Measurements from ENCODE around the gene NTHL1. TPM values are rescaled to one million over a fixed set of nuclear protein-coding genes. Genes with fewer than 3 reads are reported as not detected.
A peak's percentile ranks its signal among the peaks of the same experiment; 100 is the strongest.

Gene NTHL1
- total and polyA plus RNA-seq, 2 experiments from 2014 or later, result 84.6 to 87.9 TPM

GRCh38 chr16:2022723-2023091, 24.9 kb downstream of the NTHL1 start:
- Mint-ChIP-seq H3K9me3 (no peaks in the 10 kb centered on the region), H3K4me1 (peaks cover 14% of the 10 kb centered on the region), H3K4me3 (peak overlapping the region; percentile 67), H3K27ac (no peak overlapping the region), H3K36me3 (ENCODE audit: low read depth) (peaks cover 3% of the 10 kb centered on the region; the same call in 1 of the 3 replicates), H3K27me3 (ENCODE audit: insufficient read depth, low read depth, poor library complexity) (peaks cover 56% of the 10 kb centered on the region)
- TF ChIP-seq CREB1 (CRISPR knock-in tag; IDR thresholded peaks at IDR 0.05; ENCODE audit: low read depth) (no peak), ZNF114 (CRISPR knock-in tag; IDR thresholded peaks at IDR 0.05) (no peak), JUNB (IDR thresholded peaks at IDR 0.05; ENCODE audit: unreplicated experiment) (no peak), ZNF462 (CRISPR knock-in tag; IDR thresholded peaks at IDR 0.05) (no peak)
- TF ChIP-seq, protein P1, sequence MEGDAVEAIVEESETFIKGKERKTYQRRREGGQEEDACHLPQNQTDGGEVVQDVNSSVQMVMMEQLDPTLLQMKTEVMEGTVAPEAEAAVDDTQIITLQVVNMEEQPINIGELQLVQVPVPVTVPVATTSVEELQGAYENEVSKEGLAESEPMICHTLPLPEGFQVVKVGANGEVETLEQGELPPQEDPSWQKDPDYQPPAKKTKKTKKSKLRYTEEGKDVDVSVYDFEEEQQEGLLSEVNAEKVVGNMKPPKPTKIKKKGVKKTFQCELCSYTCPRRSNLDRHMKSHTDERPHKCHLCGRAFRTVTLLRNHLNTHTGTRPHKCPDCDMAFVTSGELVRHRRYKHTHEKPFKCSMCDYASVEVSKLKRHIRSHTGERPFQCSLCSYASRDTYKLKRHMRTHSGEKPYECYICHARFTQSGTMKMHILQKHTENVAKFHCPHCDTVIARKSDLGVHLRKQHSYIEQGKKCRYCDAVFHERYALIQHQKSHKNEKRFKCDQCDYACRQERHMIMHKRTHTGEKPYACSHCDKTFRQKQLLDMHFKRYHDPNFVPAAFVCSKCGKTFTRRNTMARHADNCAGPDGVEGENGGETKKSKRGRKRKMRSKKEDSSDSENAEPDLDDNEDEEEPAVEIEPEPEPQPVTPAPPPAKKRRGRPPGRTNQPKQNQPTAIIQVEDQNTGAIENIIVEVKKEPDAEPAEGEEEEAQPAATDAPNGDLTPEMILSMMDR (conservative IDR thresholded peaks at IDR 0.05; ENCODE audit: low read depth in 2 of 2), result no peak
- H3K4me1 ChIP-seq (ENCODE audit: insufficient read depth), result no peaks in the 10 kb centered on the region; the same call in 1 of the 2 replicates
- DNase-seq (ENCODE audit: low spot score) (peak; percentile 82), ATAC-seq (peak; percentile 52)
- peak overlapping the region; percentile 68 for H3K4me3 ChIP-seq
- H3F3A ChIP-seq (replicated peaks; ENCODE audit: low read depth), result peaks cover 8% of the 10 kb centered on the region
- no peaks in the 10 kb centered on the region for H3K36me3 ChIP-seq (ENCODE audit: insufficient read depth)
- H3K9me2 ChIP-seq (ENCODE audit: insufficient read depth), result no peaks in the 10 kb centered on the region
- H2AFZ ChIP-seq, result peak overlapping the region; percentile 97
- no peaks in the 10 kb centered on the region; the same call in 1 of the 2 replicates for H4K20me1 ChIP-seq (replicated peaks; ENCODE audit: insufficient read depth)
- no peak overlapping the region for H3K27ac ChIP-seq (ENCODE audit: low read depth)
- H3K27me3 ChIP-seq (ENCODE audit: insufficient read depth), result peaks cover 74% of the 10 kb centered on the region
- H3K79me2 ChIP-seq (replicated peaks; ENCODE audit: insufficient read depth), result no peaks in the 10 kb centered on the region
- H3K4me2 ChIP-seq, result peak overlapping the region; percentile 89

All from GM23338 (cell line).